Activated CD4-positive, alpha-beta memory T cell treated with anti-CD3 and anti-CD28 coated beads for 36 hours (primary cell): ENCODE measurements around the gene CFAP410. TPM values are rescaled to one million over a fixed set of nuclear protein-coding genes. Genes with fewer than 3 reads are reported as not detected.
"Not testable (repeated sequence)": the region's sequence is repeated elsewhere in the genome, so short reads cannot be mapped to it uniquely, and the experiment has no call there.

ENCODE experiments used
- CTCF ChIA-PET: fragments of 350-600 bp; sonication (Branson Sonifier 250); formaldehyde crosslinking; loops from one replicate; lab custom pipeline; 2021; ENCODE audit warnings: antibody characterized with exemption, inconsistent platforms; lab: Charles Lee
- POLR2A ChIA-PET: fragments of 350-600 bp; sonication (Branson Sonifier 250); formaldehyde crosslinking; loops from one replicate; lab custom pipeline; 2021; ENCODE audit warnings: antibody characterized with exemption; lab: Charles Lee
- DNase-seq: peaks from one replicate; pipeline ENCODE4 v3.0.0-alpha.2; 2020
- H3K27ac Mint-ChIP-seq: one replicate; pipeline ENCODE4 v1.8.0; 2021; ENCODE audit warnings: mixed read lengths
- H3K27me3 Mint-ChIP-seq: one replicate; pipeline ENCODE4 v1.8.0; 2021; ENCODE audit warnings: mixed read lengths
- H3K36me3 Mint-ChIP-seq: one replicate; pipeline ENCODE4 v1.8.0; 2021; ENCODE audit warnings: mixed read lengths
- H3K4me1 Mint-ChIP-seq: one replicate; pipeline ENCODE4 v1.8.0; 2021; ENCODE audit warnings: low read depth, mixed read lengths
- H3K4me3 Mint-ChIP-seq: one replicate; pipeline ENCODE4 v1.8.0; 2021; ENCODE audit warnings: mild to moderate bottlenecking, mixed read lengths
- H3K9me3 Mint-ChIP-seq: one replicate; pipeline ENCODE4 v1.8.0; 2021; ENCODE audit warnings: mixed read lengths
- intact Hi-C: fragments of 100-400 bp; cut with micrococcal nuclease; formaldehyde crosslinking; loops from one replicate; pipeline ENCODE4 v1.15.1; 2023
- total RNA-seq, 2 experiments: library from RNA; stranded (reverse); gene quantifications; one replicate each; pipeline ENCODE4 v1.2.3, GENCODE V29; 2021

Gene CFAP410
- total RNA-seq, 2 experiments from 2014 or later, result 11.1 to 11.7 TPM

DNA sequence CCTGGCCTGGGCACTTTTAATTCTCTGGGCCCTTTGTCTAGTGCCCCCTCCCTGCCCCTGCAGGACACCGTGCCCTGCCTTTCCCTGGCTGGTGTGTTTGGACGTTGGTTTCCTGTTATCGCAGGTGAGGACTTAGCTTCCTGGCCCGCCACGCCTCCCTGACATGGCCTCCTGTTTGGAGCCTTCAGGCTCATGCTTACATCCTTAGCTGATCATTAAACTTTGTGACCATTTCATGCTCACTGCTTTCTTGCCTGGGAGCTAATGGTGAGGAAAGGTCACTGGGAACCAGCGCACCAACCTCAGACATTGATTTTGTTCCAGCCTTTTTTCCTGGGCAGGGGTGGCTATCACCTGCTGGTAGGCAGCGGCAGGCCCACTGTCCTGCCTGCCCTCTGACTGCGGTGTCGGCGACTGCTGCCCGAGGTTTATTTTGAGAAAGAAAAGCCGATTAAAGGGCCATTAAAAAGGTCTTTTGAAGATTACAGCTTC is 35.7 kb downstream of the CFAP410 start:
- ChIA-PET CTCF (interaction anchor here (0.8 to 2.4 kb wide), 3 partner anchors 12 to 152 kb away, joined by 3 to 8 read pairs (median 3); no protein-coding TSS in a partner anchor), POLR2A (interaction anchor here (1.4 kb wide), 1 partner anchor 26 kb away, joined by 5 read pairs; no protein-coding TSS in a partner anchor)
- DNase-seq, result no peak
- Mint-ChIP-seq H3K4me3 (no peak overlapping the region), H3K36me3 (peaks cover 11% of the 10 kb centered on the region), H3K4me1 (peaks cover 42% of the 10 kb centered on the region), H3K27ac (peak overlapping the region; percentile 57), H3K9me3 (no peaks in the 10 kb centered on the region), H3K27me3 (no peaks in the 10 kb centered on the region)
- intact Hi-C loops, result loop anchor here (10.0 kb wide), 1 partner anchor 499 kb away; no protein-coding TSS in a partner anchor

DNA sequence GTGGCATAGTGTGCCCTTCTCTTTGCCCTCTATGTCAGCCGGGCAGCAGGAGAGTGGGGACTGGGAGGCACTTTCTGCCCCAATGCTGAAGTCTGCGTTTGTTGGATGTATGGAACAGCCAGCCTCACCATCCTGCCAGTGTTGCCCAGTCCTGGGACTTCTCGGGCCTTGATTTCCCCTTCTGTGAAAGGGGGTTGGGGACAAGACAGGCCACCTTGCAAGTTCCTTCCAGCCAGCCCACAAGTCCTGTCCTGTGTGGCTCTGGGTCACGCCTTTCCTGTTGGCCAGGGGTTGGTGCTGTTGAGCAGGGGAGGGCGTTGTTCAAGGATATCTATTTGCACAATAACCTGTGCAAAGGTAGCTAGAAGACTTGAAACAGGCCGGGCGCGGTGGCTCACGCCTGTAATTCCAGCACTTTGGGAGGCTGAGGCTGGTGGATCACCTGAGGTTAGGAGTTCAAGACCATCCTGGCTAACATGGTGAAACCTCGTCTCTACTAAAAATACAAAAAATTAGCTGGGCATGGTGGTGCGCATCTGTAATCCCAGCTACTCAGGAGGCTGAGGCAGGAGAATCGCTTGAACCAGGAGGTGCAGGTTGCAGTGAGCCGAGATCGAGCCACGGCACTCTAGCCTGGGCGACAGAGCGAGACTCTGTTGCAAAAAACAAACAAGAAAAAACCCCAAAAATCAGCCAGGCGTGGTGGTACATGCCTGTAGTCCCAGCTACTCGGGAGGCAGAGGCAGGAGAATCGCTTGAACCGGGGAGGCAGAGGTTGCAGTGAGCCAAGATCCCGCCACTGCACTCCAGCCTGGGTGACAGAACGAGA is 36.4 kb downstream of the CFAP410 start:
- H3K4me3 Mint-ChIP-seq, H3K36me3 Mint-ChIP-seq, H3K9me3 Mint-ChIP-seq, H3K27me3 Mint-ChIP-seq: not testable (repeated sequence)
- peak overlapping the region; percentile 14 for H3K27ac Mint-ChIP-seq
- POLR2A ChIA-PET, result interaction anchor here (1.4 kb wide), 1 partner anchor 27 kb away, joined by 5 read pairs; no protein-coding TSS in a partner anchor
- peaks cover 50% of the 10 kb centered on the region for H3K4me1 Mint-ChIP-seq
- intact Hi-C loops, result loop anchor here (10.0 kb wide), 1 partner anchor 498 kb away; no protein-coding TSS in a partner anchor
- CTCF ChIA-PET, result interaction anchor here (0.8 to 2.4 kb wide), 3 partner anchors 29 to 439 kb away, joined by 3 to 8 read pairs (median 3); no protein-coding TSS in a partner anchor
- peak; percentile 22 for DNase-seq

DNA sequence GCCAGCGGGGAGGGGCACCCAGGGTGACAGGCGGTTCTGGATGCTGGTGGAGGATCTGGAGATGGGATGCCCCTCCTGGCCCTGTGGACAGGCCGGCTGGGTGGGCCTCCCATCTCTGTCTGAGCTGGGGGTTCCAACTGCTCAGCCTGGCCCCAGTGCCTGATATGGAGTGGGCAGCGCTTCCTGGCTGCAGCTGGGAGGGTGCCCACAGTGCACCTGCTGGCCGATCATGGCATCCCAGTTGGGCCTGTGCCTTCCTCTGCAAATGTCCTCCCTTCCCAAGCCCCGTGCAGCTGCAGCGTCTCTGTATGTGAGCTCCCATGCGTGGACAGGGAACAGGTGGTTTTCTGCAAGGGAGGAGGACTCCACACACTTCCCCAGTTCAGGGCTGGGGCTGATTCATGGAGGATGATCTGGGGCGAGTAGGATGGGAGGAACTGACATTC is 37.2 kb downstream of the CFAP410 start:
- Mint-ChIP-seq H3K4me1 (peaks cover 56% of the 10 kb centered on the region), H3K27ac (peak overlapping the region; percentile 14)
- POLR2A ChIA-PET, result no interaction called here

DNA sequence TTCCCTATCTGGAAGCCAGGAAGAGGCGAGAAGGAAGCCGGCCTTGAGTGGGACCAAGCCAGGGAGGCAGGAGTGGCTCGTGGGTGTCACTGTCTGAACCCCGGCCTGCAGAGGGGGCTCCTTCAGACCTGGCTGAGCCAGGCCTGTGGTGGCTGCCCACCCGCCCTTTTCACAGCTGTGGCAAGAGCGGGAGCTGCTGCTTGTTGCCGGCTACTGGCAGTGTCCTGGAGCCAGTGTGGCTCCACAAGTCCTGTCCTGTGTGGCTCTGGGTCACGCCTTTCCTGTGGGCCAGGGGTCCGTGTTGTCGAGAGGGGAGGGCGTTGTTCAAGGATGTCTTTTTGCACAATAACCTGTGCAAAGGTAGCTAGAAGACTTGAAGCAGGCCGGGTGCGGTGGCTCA is 38.0 kb downstream of the CFAP410 start:
- Mint-ChIP-seq H3K27ac (peak overlapping the region; percentile 45), H3K4me1 (peaks cover 56% of the 10 kb centered on the region), H3K36me3 (no peaks in the 10 kb centered on the region)

More for the DNA sequence above, 37.2 kb downstream of the CFAP410 start:
- peaks cover 3% of the 10 kb centered on the region for H3K36me3 Mint-ChIP-seq
- peak overlapping the region; percentile 41 for H3K4me3 Mint-ChIP-seq
- H3K9me3 Mint-ChIP-seq, result no peaks in the 10 kb centered on the region
- CTCF ChIA-PET, result interaction anchor here (0.7 to 2.4 kb wide), 4 partner anchors 30 to 178 kb away, joined by 3 to 8 read pairs (median 4); no protein-coding TSS in a partner anchor
- no peaks in the 10 kb centered on the region for H3K27me3 Mint-ChIP-seq
- intact Hi-C loops, result loop anchor here (10.0 kb wide), 1 partner anchor 497 kb away; no protein-coding TSS in a partner anchor
- DNase-seq, result no peak

DNA sequence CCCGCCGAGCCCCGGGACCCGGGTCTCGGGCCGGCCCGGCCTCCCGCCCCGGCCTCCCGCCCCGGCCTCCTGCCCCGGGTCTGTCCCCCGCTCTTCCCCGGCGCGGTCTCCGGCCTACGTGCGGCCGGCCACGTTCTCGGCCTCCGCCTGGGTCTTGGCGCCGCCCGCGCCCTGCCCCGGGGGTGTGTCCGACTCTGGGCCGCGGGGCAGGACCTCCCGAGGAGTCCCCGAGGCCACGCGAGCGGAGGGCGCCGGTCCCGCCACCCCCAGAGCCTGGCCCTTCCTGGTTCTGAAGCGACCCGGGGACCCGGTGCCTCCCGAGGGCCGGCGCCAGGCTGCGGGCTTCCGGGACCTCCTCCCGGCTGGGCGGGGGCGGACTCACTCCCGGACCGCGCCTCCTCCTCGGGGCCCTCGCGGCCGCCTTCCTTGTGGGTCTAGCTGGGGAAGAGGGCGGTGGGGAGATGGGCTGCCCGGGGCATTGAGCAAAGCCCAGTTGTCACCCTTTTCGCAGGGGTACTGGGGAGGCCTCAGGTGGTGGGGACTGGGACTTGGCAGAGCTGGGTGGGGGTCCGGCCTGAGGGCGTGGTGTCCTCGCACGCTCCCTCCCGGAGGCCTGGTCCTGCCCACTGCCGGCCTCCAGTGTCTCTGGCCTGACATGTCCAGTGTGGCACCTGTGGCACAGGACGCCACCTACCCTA is 38.8 kb downstream of the CFAP410 start:
- H3K36me3 Mint-ChIP-seq, result no peaks in the 10 kb centered on the region
- intact Hi-C loops, result loop anchor here (10.0 kb wide), 1 partner anchor 496 kb away; no protein-coding TSS in a partner anchor
- ChIA-PET CTCF (interaction anchor here (1.2 kb wide), 1 partner anchor 32 kb away, joined by 3 read pairs; no protein-coding TSS in a partner anchor), POLR2A (no interaction called here)
- no peaks in the 10 kb centered on the region for H3K9me3 Mint-ChIP-seq
- peak overlapping the region; percentile 45 for H3K27ac Mint-ChIP-seq
- DNase-seq, result peak; percentile 71
- H3K4me3 Mint-ChIP-seq, result peak overlapping the region; percentile 80
- H3K27me3 Mint-ChIP-seq, result no peaks in the 10 kb centered on the region
- H3K4me1 Mint-ChIP-seq, result peaks cover 57% of the 10 kb centered on the region

More for the DNA sequence above, 38.0 kb downstream of the CFAP410 start:
- H3K9me3 Mint-ChIP-seq, result no peaks in the 10 kb centered on the region
- H3K4me3 Mint-ChIP-seq, result peak overlapping the region; percentile 80
- CTCF ChIA-PET, result interaction anchor here (1.1 to 2.4 kb wide), 4 partner anchors 31 to 179 kb away, joined by 3 to 8 read pairs (median 4); no protein-coding TSS in a partner anchor
- intact Hi-C loops, result loop anchor here (10.0 kb wide), 1 partner anchor 496 kb away; no protein-coding TSS in a partner anchor
- H3K27me3 Mint-ChIP-seq, result no peaks in the 10 kb centered on the region
- POLR2A ChIA-PET, result no interaction called here
- DNase-seq, result no peak

DNA sequence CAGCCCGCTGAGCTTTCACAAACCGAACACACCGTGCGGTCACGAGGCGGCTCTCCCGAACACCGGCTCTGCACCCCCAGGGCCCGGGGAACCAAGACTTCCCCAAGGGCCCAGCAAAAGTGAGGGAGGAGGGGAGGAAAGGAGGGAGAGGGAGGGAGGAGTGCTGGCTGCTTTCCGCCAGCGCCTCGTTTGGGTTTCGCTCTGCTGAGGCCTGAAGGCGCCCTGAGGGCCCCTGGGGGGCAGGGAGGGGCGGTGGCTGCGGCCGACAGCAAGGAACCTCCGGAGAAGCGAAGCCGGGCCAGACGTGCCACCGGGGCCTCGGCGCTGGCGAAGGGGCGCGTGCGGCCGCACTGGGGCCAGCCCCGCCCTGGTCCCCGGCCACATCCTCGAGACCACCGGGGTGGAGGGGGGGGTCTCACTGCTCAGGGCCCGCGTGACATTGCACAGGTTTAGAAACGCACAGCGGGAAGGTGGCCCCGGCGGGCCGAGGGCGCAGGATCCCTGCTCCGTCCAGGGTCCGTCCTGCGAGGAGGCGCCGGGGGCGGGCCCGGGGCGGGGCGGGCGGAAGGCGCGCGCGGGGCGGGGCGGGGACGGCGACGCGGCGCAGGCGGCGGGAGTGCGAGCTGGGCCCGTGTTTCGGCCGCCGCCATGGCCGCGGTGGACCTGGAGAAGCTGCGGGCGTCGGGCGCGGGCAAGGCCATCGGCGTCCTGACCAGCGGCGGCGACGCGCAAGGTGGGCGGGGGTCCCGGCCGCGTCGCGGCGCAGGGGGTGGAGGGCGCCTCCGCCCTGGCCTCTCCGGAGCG is 39.5 kb downstream of the CFAP410 start, which contains the start of gene PFKL:
PFKL (plus strand) TSS at position 596 of the 804 bp plus-strand sequence; CDS start at position 649, 53 bp downstream.
- Mint-ChIP-seq H3K27me3 (no peaks in the 10 kb centered on the region), H3K9me3 (no peaks in the 10 kb centered on the region), H3K4me1 (peaks cover 56% of the 10 kb centered on the region), H3K36me3 (no peaks in the 10 kb centered on the region), H3K4me3 (peak within 1 kb of the TSS; percentile 86), H3K27ac (peak within 1 kb of the TSS; percentile 93)
- ChIA-PET POLR2A (no interaction called here), CTCF (interaction anchor here (1.4 kb wide), 1 partner anchor 30 kb away, joined by 3 read pairs; no protein-coding TSS in a partner anchor)
- peak; percentile 73 for DNase-seq
- intact Hi-C loops, result loop anchor here (10.0 kb wide), 1 partner anchor 495 kb away; no protein-coding TSS in a partner anchor

DNA sequence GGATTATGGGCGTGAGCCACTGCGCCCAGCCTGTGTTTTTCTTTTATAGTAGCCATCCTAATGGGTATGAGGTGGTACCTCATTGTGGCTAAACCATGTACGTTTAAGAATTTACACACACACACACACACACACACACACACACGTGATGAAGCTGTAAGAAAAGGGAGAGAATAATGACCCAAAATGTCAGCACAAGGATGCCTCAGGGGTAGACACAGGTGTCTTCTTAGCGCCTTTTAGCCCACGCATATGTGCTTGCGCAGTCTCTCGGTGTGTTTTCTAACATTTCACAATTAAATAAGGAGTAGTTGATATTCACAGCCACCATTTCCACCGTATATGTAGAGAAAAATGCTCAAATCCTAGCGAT is 40.1 kb downstream of the CFAP410 start:
- no peaks in the 10 kb centered on the region for H3K9me3 Mint-ChIP-seq
- peak overlapping the region; percentile 93 for H3K27ac Mint-ChIP-seq
- intact Hi-C loops, result no loop called here
- peaks cover 54% of the 10 kb centered on the region for H3K4me1 Mint-ChIP-seq
- POLR2A ChIA-PET, result no interaction called here
- peak overlapping the region; percentile 86 for H3K4me3 Mint-ChIP-seq
- H3K27me3 Mint-ChIP-seq, result no peaks in the 10 kb centered on the region
- DNase-seq, result no peak
- no peaks in the 10 kb centered on the region for H3K36me3 Mint-ChIP-seq
- CTCF ChIA-PET, result interaction anchor here (1.4 kb wide), 1 partner anchor 30 kb away, joined by 3 read pairs; no protein-coding TSS in a partner anchor

DNA sequence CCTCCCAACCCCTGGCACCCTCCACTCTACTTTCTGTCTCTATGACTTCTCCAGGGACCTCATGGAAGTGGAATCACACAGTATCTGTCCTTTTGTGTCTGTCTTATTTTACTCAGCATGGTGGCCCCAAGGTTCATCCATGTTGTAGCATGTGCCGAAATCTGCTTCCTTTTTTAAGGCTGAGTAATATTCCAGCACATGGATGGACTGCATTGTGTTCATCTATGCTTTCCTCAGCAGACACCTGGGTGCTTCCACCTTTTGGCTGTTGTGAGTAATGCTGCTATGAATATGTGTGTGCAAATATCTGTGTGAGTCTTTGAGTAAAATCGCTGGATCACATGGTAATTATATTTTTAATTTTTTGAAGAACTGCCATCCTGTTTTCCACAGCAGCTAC is 40.9 kb downstream of the CFAP410 start:
- Mint-ChIP-seq H3K4me1 (peaks cover 47% of the 10 kb centered on the region), H3K27ac (peak overlapping the region; percentile 58), H3K27me3 (no peaks in the 10 kb centered on the region), H3K36me3 (no peaks in the 10 kb centered on the region), H3K9me3 (no peaks in the 10 kb centered on the region), H3K4me3 (peak overlapping the region; percentile 36)
- ChIA-PET POLR2A (interaction anchor here (1.0 to 1.4 kb wide), 2 partner anchors 12 to 42 kb away, joined by 3 read pairs; no protein-coding TSS in a partner anchor), CTCF (interaction anchor here (0.6 to 2.7 kb wide), 11 partner anchors 11 to 629 kb away, joined by 3 to 13 read pairs (median 4); partner anchors contain the start of gene TRAPPC10)
- intact Hi-C loops, result no loop called here
- DNase-seq, result peak; percentile 31

DNA sequence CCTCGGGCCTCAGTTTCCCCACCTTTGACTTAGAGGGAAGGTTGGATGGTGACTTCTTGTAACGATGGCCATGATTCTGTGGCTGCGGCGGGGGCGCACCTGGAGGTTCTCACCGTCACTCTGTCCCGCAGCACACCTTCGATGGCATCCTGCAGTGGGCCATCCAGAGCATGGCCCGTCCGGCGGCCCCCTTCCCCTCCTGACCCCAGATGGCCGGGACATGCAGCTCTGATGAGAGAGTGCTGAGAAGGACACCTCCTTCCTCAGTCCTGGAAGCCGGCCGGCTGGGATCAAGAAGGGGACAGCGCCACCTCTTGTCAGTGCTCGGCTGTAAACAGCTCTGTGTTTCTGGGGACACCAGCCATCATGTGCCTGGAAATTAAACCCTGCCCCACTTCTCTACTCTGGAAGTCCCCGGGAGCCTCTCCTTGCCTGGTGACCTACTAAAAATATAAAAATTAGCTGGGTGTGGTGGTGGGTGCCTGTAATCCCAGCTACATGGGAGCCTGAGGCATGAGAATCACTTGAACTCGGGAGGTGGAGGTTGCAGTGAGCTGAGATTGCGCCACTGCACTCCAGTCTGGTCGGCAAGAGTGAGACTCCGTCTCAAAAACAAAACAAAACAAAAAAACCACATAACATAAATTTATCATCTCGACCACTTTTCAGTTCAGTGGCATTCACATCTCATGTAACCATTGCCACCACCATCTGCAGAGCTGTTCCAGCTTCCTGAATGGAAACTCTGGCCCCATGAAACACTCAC is 41.5 kb downstream of the CFAP410 start:
- H3K4me3 Mint-ChIP-seq, result peak overlapping the region; percentile 36
- peak; percentile 88 for DNase-seq
- H3K27ac Mint-ChIP-seq, result peak overlapping the region; percentile 58
- intact Hi-C loops, result no loop called here
- POLR2A ChIA-PET, result interaction anchor here (1.0 to 1.4 kb wide), 2 partner anchors 11 to 42 kb away, joined by 3 read pairs; no protein-coding TSS in a partner anchor
- CTCF ChIA-PET, result interaction anchor here (0.6 to 2.7 kb wide), 11 partner anchors 10 to 629 kb away, joined by 3 to 13 read pairs (median 4); partner anchors contain the start of gene TRAPPC10
- no peaks in the 10 kb centered on the region for H3K27me3 Mint-ChIP-seq
- no peaks in the 10 kb centered on the region for H3K9me3 Mint-ChIP-seq
- no peaks in the 10 kb centered on the region for H3K36me3 Mint-ChIP-seq
- H3K4me1 Mint-ChIP-seq, result peaks cover 45% of the 10 kb centered on the region

DNA sequence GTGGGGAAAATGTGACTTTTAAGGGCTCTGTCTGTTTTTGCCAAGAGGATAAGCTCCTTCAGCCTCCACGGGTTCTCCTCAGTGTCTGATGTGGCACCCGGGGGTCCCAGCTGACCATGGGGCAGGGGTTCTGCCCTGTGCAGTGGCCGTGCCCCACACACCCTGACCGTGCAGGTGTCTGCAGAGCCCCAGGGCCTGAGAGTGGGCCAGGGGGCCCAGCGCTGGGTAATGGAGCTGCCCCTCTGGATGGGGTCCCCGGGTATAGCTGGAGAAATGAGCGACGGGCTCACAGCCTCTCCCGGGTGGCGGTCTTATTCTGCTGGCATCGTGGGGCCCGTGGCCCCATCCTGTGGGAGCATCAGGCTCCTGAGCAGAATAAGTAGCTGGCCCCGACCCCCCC is 42.3 kb downstream of the CFAP410 start:
- Mint-ChIP-seq H3K4me1 (peaks cover 37% of the 10 kb centered on the region), H3K9me3 (no peaks in the 10 kb centered on the region), H3K36me3 (no peaks in the 10 kb centered on the region), H3K27ac (no peak overlapping the region), H3K4me3 (no peak overlapping the region), H3K27me3 (no peaks in the 10 kb centered on the region)
- no peak for DNase-seq
- intact Hi-C loops, result no loop called here
- ChIA-PET CTCF (interaction anchor here (1.2 to 2.7 kb wide), 4 partner anchors 10 to 630 kb away, joined by 3 to 13 read pairs (median 11); partner anchors contain the start of gene TRAPPC10), POLR2A (no interaction called here)
